ENCODE data around the gene SLC38A4.

Gene SLC38A4

DNA sequence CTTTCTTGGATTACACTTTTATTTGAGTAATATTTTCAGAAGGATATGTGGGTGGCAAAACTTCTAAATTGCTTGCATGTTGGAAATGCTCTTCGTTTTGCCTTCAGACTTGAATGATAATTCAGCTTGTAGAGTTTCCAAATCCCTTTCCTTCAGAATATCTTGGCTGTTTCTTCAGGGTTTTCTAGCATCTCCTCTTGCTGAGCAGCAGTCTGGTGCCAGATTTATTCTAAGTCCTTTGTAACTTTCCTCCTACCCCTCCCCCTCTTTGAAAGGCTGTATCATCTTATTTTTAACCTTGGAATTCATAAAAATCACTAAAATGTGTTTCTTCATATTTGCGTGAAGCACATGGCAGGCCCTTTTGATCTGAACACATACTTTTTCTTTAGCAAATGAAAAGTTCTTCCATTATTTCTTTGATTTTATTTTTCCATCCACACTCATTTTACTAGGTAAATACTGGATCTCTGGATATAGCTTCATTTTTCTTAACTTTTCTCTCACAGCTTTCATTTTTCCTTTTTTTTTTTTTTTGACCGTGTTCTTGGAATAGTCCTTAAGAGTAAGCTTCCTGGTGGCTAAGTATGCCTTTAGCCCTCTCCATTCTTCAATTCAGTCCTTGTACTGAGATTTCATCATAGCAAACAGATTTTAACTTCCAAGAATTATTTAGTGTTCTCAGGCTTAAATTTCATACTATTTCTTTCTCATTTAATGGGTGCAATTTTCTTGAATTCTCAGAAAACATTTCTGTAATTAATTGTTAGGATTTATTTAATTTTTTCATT lies 102.0 kb downstream of the SLC38A4 start:
- H3K27ac ChIP-seq, result no peak overlapping the region

DNA sequence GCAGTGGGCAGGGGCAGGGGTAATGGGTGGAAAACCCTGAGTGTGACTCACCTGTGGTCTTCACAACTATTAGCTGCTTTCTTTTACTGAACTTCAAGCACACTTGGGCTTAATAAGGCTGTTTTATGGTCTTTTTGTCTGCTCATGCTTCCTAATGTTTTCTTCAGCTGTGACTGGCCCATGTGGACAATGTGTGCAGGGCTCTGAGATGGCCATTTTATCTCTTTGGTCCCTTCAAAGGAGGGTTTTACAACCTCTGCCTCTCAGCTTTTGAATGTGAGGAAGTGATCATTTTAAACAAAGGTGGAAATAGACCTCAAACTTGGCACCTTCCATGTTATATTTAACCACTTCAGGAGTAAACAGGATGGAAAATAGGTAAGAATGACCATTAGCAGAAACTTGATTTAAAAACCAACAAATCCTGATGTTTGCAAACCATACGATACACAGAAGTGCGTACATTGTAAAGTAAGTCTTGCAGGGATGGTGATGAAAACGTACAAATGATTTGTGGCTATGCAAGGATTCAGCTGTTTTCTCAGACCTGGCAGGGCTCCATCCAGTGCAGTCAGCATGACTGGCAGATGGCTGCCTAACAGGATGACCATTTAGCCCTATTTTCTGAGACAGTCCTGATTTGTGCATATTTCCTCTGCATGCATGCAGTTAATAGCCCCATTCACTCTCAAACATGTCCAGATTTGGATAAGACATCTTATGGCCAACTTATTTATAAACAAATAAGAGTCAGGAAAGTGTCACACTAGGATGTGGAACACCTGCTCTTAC lies 103.2 kb downstream of the SLC38A4 start:
- Histone ChIP-seq H3K27ac (no peak overlapping the region), H3K4me3 (no peak overlapping the region)

More for the DNA sequence above, 102.0 kb downstream of the SLC38A4 start:
- H3K4me3 ChIP-seq, result no peak overlapping the region

DNA sequence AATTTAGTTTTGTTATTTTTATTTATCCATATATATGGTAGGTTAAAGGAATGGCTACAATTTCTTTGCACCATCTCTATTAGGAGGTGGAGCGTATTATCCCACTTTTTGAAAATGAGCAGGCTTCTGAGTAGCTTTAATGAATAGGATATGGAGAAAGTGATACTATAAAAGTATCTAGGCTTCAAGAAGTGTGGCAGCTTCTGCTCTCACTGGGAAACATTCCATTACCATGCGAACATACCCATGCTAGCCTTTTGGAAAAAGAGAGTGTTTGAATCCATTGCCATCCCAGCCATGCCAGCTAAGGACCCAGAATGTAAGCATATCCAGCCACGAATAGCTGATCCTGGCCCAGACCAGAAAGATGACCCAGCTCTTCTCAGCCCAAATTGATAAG lies 107.3 kb downstream of the SLC38A4 start:
- H3K4me3 ChIP-seq, result no peak overlapping the region
- H3K27ac ChIP-seq, result no peak overlapping the region

- Histone ChIP-seq H3K4me3 (no peak overlapping the region), H3K27ac (no peak overlapping the region)
These were observed 107.9 kb downstream of the SLC38A4 start for GRCh38 chr12:46717868-46718267.

DNA sequence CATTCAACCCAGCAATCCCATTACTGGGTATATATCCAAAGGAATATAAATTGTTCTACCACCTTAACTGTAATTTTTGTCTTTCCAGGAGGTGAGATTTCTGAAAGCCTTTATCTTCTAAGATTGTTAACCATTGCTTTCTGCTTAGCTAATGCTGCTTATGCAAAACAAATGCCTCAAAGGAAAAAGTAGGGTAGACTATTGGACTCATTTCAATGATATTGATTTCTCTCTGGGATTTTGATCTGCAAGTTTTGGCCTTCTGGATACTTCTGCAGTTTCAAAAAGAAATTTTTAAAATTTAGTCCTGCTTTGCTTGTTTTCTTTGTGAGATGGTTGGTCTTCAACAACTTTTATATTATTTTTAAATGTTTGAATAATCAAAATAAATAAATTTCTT lies 108.6 kb downstream of the SLC38A4 start:
- H3K27ac ChIP-seq, result no peak overlapping the region
- H3K4me3 ChIP-seq, result no peak overlapping the region
